GM12874 (cell line): ENCODE data around the gene ATXN7L1.

Experiments used
- CTCF ChIP-seq: IDR thresholded peaks from 2 replicates; pipeline ENCODE4 v1.5.1; 2011; ENCODE audit warnings: low read depth, mild to moderate bottlenecking, control low read depth, low read length, moderate library complexity; ENCODE audit not compliant: insufficient read depth

The ATXN7L1 gene

GRCh38 chr7:105820363-105821066, 55.9 kb downstream of the ATXN7L1 start:
- TF ChIP-seq CTCF = no peak

- TF ChIP-seq CTCF = no peak
Observed at GRCh38 chr7:105819559-105819958, 56.8 kb downstream of the ATXN7L1 start.

- TF ChIP-seq CTCF = no peak
Observed at GRCh38 chr7:105816954-105817615, 59.3 kb downstream of the ATXN7L1 start.

- TF ChIP-seq CTCF = no peak
Observed at GRCh38 chr7:105816266-105816843, 60.0 kb downstream of the ATXN7L1 start.

- TF ChIP-seq CTCF = no peak
Observed at GRCh38 chr7:105815576-105815975, 60.8 kb downstream of the ATXN7L1 start.

- no peak for TF ChIP-seq CTCF
Observed at GRCh38 chr7:105814481-105814880, 61.9 kb downstream of the ATXN7L1 start.

GRCh38 chr7:105811189-105811847, 65.1 kb downstream of the ATXN7L1 start:
- no peak for TF ChIP-seq CTCF
